SK-N-SH treated with all-trans-retinoic acid at 6 μM for 48 hours (cell line): ENCODE results near the gene GEMIN4.

Experiments used
- ARNTL ChIP-seq: fragments of 450-650 bp; formaldehyde crosslinking; IDR thresholded peaks from 2 replicates; pipeline ENCODE4 v1.5.0; 2020; ENCODE audit warnings: low read depth, mild to moderate bottlenecking, moderate library complexity, borderline replicate concordance
- BACH2 ChIP-seq: fragments of 250-450 bp; sonication (Bioruptor Pico); IDR thresholded peaks from 2 replicates; pipeline ENCODE4 v1.9.0; 2021; ENCODE audit warnings: mild to moderate bottlenecking, borderline replicate concordance
- GLIS3 ChIP-seq: fragments of 250-450 bp; sonication (Bioruptor Pico); IDR thresholded peaks from 2 replicates; pipeline ENCODE4 v1.5.0; 2020; ENCODE audit warnings: mild to moderate bottlenecking, moderate library complexity
- PPARA ChIP-seq: fragments of 250-450 bp; sonication (Bioruptor Pico); IDR thresholded peaks from 2 replicates; pipeline ENCODE4 v1.5.0; 2020; ENCODE audit warnings: mild to moderate bottlenecking, borderline replicate concordance
- RARB ChIP-seq: fragments of 250-450 bp; sonication (Bioruptor Pico); IDR thresholded peaks from 2 replicates; pipeline ENCODE4 v1.8.0; 2021; ENCODE audit warnings: mild to moderate bottlenecking, moderate library complexity
- TCF4 ChIP-seq: fragments of 250-450 bp; sonication (Bioruptor Pico); IDR thresholded peaks from 2 replicates; pipeline ENCODE4 v1.8.0; 2021; ENCODE audit warnings: mild to moderate bottlenecking, moderate library complexity, borderline replicate concordance
- TF ChIP-seq, protein P1 (sequence below): fragments of 250-450 bp; sonication (Bioruptor Pico); IDR thresholded peaks from 2 replicates; pipeline ENCODE4 v1.8.0; 2020; ENCODE audit warnings: mild to moderate bottlenecking, moderate library complexity, borderline replicate concordance
- TF ChIP-seq, protein P2 (sequence below): fragments of 250-450 bp; sonication (Bioruptor Pico); IDR thresholded peaks from 2 replicates; pipeline ENCODE4 v1.5.1; 2020; ENCODE audit warnings: low read depth, mild to moderate bottlenecking, moderate library complexity

DNA sequence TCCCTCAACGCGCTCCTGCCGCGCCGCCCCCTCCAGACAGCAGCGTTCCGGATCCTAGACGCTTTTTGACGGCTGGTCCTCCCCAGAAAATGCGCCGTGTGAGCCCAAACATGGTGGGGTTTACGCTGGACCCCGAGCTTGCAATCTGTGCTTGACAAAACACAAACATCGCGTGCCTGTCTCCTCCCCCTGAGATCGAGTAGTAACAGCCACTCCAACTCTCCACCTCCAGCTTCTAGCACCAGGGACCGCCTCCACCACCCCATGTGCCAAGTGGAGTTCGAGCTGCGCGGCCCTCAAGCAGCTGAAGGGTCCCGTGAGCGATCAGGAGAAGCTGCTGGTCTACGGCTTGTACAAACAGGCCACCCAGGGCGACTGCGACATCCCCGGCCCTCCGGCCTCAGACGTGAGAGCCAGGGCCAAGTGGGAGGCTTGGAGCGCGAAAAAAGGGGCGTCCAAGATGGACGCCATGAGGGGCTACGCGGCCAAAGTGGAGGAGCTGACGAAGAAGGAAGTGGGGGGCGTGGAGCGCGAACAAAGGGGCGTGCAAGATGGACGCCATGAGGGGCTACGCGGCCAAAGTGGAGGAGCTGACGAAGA lies 656 bp upstream of the GEMIN4 start:
- no peak for TF ChIP-seq PPARA (CRISPR knock-in tag)
- TF ChIP-seq ARNTL (CRISPR knock-in tag) = no peak
- TF ChIP-seq RARB (CRISPR knock-in tag) = no peak
- no peak for TF ChIP-seq BACH2 (CRISPR knock-in tag)
- no peak for TF ChIP-seq TCF4
- TF ChIP-seq, protein P1, sequence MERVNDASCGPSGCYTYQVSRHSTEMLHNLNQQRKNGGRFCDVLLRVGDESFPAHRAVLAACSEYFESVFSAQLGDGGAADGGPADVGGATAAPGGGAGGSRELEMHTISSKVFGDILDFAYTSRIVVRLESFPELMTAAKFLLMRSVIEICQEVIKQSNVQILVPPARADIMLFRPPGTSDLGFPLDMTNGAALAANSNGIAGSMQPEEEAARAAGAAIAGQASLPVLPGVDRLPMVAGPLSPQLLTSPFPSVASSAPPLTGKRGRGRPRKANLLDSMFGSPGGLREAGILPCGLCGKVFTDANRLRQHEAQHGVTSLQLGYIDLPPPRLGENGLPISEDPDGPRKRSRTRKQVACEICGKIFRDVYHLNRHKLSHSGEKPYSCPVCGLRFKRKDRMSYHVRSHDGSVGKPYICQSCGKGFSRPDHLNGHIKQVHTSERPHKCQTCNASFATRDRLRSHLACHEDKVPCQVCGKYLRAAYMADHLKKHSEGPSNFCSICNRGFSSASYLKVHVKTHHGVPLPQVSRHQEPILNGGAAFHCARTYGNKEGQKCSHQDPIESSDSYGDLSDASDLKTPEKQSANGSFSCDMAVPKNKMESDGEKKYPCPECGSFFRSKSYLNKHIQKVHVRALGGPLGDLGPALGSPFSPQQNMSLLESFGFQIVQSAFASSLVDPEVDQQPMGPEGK (CRISPR knock-in tag) = no peak
- no peak for TF ChIP-seq GLIS3
- TF ChIP-seq, protein P2, sequence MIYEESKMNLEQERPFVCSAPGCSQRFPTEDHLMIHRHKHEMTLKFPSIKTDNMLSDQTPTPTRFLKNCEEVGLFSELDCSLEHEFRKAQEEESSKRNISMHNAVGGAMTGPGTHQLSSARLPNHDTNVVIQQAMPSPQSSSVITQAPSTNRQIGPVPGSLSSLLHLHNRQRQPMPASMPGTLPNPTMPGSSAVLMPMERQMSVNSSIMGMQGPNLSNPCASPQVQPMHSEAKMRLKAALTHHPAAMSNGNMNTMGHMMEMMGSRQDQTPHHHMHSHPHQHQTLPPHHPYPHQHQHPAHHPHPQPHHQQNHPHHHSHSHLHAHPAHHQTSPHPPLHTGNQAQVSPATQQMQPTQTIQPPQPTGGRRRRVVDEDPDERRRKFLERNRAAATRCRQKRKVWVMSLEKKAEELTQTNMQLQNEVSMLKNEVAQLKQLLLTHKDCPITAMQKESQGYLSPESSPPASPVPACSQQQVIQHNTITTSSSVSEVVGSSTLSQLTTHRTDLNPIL (CRISPR knock-in tag) = no peak
